Activated naive CD8-positive, alpha-beta T cell treated with anti-CD3 and anti-CD28 coated beads, Interleukin-2, amount 50 U/mL, for 16 hours (primary cell): Measurements from ENCODE around the gene FRAT1.

Experiments used
- DNase-seq: peaks from one replicate; pipeline ENCODE4 v3.0.0-alpha.2; 2020; ENCODE audit warnings: low read depth, low spot score

Gene FRAT1

DNA sequence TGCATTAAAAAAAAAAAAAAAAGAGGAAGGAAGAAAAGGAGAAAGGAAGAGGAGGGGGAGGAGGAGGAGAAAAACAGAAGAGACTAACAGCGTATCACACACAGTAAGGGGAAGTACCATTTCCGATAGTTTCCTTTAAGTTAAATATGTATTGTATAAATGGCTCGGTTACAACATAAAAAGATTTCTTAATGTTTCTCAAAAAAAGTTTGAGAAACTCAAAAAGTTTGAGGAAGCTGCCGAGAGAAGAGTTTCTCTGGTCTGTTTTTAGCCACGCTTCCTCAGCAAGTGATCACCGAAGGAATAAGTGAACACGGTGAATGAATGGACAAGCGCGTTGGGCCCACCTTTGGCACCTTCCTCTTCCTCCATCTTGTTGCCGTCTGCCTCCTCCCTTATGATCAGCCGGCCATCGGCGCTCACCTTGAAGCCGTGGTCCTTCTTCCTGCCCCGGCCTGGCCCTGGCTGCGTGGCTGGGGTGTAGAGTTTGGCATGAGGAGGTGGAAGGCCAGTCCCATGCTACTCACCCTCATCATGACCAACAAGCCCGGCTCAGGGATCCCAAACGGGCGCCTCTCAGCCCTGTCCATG, 46.8 kb downstream of the FRAT1 start:
- no peak for DNase-seq

- DNase-seq, result no peak
Observed at GRCh38 chr10:97366572-97366971, 47.5 kb downstream of the FRAT1 start.

DNA sequence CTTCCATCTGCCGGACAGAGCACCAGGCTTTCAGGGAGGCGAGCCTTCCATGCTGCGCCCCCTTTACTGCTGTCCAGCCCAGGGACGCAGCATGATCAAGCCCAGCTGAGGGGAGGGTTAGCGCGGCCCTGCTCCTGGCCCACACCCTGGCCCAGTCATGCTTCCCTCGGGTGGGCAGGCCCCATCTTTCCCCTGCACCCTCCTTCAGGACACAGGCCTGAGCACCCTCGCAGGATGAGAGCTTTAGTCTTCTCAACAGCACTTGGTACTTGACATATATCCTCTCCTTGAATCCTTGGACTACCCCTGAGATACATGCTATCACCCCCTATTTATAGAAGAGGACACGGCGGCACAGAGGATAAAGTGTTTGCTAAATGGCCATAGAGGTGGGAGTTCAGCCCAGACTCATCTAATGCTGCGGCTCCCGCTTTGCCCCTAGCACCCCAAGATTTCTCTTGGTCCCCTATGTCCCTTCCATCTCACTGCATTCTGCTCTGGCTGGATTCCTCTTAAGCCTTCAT, 48.1 kb downstream of the FRAT1 start:
- no peak for DNase-seq
